ENCODE measurements around the gene OSBP2. TPM values are rescaled to one million over a fixed set of nuclear protein-coding genes. Genes with fewer than 3 reads are reported as not detected.

The OSBP2 gene
- polyA plus RNA-seq, 1 donor = 77.2 TPM

DNA sequence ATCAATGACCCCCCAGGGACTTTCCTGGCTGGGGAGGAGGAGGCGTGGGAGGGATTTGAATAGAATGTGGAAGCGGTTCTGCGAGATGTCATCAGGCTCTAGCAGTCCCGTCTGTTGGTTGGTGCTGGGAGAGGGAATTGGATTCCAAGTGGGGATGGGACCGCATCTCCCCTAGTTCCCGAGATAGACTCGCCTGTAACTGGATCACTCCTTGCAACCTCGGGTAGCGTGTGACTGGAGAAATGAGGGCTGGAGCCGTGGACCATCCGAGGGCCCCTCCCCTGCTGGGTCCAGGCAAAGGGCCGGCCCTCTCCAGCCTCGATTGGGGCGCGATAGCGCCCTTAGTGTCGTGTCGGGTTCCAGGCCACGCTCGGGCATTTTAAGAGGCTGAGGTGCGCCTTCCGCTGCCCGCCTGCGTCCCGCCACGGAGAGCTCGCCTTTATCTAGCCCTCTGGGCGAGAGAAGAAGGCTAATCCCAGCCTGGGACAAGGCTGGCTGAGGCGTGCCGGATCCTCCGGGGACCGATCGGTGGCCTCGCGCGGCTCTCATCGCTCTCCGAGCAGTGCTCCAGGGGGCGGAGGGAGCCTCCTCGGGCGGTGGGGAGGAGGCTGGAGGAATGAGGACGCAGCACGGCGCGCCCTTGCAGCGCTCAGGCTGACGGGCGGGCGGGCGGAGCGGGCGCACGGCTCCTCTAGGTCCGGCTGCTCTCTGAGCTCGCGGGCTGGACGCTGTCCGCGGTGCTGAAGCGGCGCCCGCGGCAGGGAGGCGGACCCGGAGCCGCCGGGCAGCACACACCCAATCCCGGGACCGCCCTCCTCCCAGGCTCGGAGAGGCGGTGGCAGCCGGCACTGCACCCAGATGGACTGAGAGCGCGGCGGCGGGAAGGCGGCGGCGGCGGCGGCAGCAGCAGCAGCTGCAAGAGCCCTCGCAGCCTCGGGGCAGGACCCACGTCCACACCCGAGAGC lies 107.8 kb downstream of the OSBP2 start:
- no peaks in the 10 kb centered on the region for H3K9me3 ChIP-seq (ENCODE audit: control insufficient read depth, low read depth, low read length)
- WGBS (ENCODE audit: insufficient coverage, low lambda C conversion rate) = 5% methylated on average over 4 of the region's 85 CpGs
- H3K4me1 ChIP-seq (ENCODE audit: control insufficient read depth, insufficient read depth, low read length) = peaks cover 10% of the 10 kb centered on the region
- H3K4me3 ChIP-seq (ENCODE audit: low read length) = peak overlapping the region; percentile 25
- peaks cover 40% of the 10 kb centered on the region for H3K27me3 ChIP-seq (ENCODE audit: control insufficient read depth, insufficient read depth, low read length)
- H3K27ac ChIP-seq (ENCODE audit: low read length) = no peak overlapping the region
- DNase-seq = peak; percentile 95 to 96
- H3K36me3 ChIP-seq (ENCODE audit: control insufficient read depth, insufficient read depth, low read length) = no peaks in the 10 kb centered on the region

GRCh38 chr22:30803679-30804078 lies 109.0 kb downstream of the OSBP2 start:
- H3K27ac ChIP-seq (ENCODE audit: low read length) = no peak overlapping the region
- H3K4me3 ChIP-seq (ENCODE audit: low read length) = no peak overlapping the region
- no peaks in the 10 kb centered on the region for H3K36me3 ChIP-seq (ENCODE audit: control insufficient read depth, insufficient read depth, low read length)
- no peak for DNase-seq
- H3K9me3 ChIP-seq (ENCODE audit: control insufficient read depth, low read depth, low read length) = no peaks in the 10 kb centered on the region
- peaks cover 10% of the 10 kb centered on the region for H3K4me1 ChIP-seq (ENCODE audit: control insufficient read depth, insufficient read depth, low read length)
- peaks cover 40% of the 10 kb centered on the region for H3K27me3 ChIP-seq (ENCODE audit: control insufficient read depth, insufficient read depth, low read length)
- WGBS (ENCODE audit: insufficient coverage, low lambda C conversion rate) = no CpG with 5 or more reads among the region's 5 CpGs

DNA sequence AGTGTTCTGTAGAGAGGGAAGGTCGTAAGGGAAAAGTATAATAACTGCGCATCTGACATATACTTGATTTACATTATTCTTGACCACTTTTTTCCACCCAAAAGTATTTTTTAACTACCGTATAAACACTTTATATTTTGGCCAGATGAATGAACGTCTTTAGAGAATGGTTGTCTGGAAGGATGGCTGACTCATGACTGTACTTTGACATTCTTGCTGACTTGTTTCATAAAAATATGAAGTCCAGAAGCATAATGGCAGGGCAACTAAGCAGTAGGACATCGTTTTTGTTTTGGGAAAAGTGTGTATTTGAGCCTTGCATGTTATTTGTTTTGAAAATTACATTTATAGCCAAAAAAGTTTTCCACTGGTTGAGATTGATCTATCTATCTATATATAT lies 110.0 kb downstream of the OSBP2 start:
- H3K27ac ChIP-seq (ENCODE audit: low read length) = no peak overlapping the region
- no peak overlapping the region for H3K4me3 ChIP-seq (ENCODE audit: low read length)
- H3K4me1 ChIP-seq (ENCODE audit: control insufficient read depth, insufficient read depth, low read length) = peaks cover 10% of the 10 kb centered on the region
- H3K36me3 ChIP-seq (ENCODE audit: control insufficient read depth, insufficient read depth, low read length) = no peaks in the 10 kb centered on the region
- peaks cover 40% of the 10 kb centered on the region for H3K27me3 ChIP-seq (ENCODE audit: control insufficient read depth, insufficient read depth, low read length)
- H3K9me3 ChIP-seq (ENCODE audit: control insufficient read depth, low read depth, low read length) = no peaks in the 10 kb centered on the region
- WGBS (ENCODE audit: insufficient coverage, low lambda C conversion rate) = 80% methylated on average over 1 of the region's 5 CpGs
- DNase-seq = no peak

DNA sequence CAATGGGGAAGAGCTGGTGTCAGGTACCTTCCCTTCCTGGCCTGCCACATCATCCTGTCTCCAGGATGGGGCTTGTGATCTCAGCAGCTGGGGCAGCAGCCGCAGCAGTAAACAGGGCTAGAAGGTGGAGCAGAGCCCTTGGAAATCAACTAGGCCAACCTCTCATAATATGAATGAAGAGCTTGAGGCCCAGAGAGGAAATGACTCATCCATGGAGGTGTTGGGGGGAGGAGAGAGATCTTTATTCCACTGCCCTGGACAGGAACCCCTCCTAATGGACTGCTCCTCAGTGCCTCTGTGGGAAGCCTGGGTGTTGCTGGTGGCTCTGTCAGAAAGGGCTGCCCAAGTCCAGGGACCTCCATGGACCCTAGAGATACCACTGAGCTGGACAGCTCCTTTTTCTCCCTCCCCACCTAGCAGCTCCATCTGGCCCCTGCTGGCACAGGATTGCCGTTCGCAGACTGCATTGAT lies 111.8 kb downstream of the OSBP2 start:
- H3K9me3 ChIP-seq (ENCODE audit: control insufficient read depth, low read depth, low read length) = no peaks in the 10 kb centered on the region
- H3K36me3 ChIP-seq (ENCODE audit: control insufficient read depth, insufficient read depth, low read length) = no peaks in the 10 kb centered on the region
- no peak overlapping the region for H3K4me3 ChIP-seq (ENCODE audit: low read length)
- H3K27ac ChIP-seq (ENCODE audit: low read length) = no peak overlapping the region
- H3K27me3 ChIP-seq (ENCODE audit: control insufficient read depth, insufficient read depth, low read length) = peaks cover 27% of the 10 kb centered on the region
- H3K4me1 ChIP-seq (ENCODE audit: control insufficient read depth, insufficient read depth, low read length) = peaks cover 10% of the 10 kb centered on the region
- no peak for DNase-seq
- no CpG with 5 or more reads among the region's 3 CpGs for WGBS (ENCODE audit: insufficient coverage, low lambda C conversion rate)

GRCh38 chr22:30809086-30809485 lies 114.4 kb downstream of the OSBP2 start:
- WGBS (ENCODE audit: insufficient coverage, low lambda C conversion rate) = no CpG with 5 or more reads among the region's 4 CpGs
- Histone ChIP-seq H3K4me3 (ENCODE audit: low read length) (no peak overlapping the region), H3K27ac (ENCODE audit: low read length) (no peak overlapping the region), H3K36me3 (ENCODE audit: control insufficient read depth, insufficient read depth, low read length) (no peaks in the 10 kb centered on the region), H3K4me1 (ENCODE audit: control insufficient read depth, insufficient read depth, low read length) (no peaks in the 10 kb centered on the region), H3K9me3 (ENCODE audit: control insufficient read depth, low read depth, low read length) (no peaks in the 10 kb centered on the region), H3K27me3 (ENCODE audit: control insufficient read depth, insufficient read depth, low read length) (peaks cover 7% of the 10 kb centered on the region)
- DNase-seq = no peak

GRCh38 chr22:30810105-30810504 lies 115.4 kb downstream of the OSBP2 start:
- Histone ChIP-seq H3K4me3 (ENCODE audit: low read length) (no peak overlapping the region), H3K27ac (ENCODE audit: low read length) (no peak overlapping the region), H3K9me3 (ENCODE audit: control insufficient read depth, low read depth, low read length) (no peaks in the 10 kb centered on the region), H3K27me3 (ENCODE audit: control insufficient read depth, insufficient read depth, low read length) (peaks cover 4% of the 10 kb centered on the region), H3K36me3 (ENCODE audit: control insufficient read depth, insufficient read depth, low read length) (no peaks in the 10 kb centered on the region), H3K4me1 (ENCODE audit: control insufficient read depth, insufficient read depth, low read length) (no peaks in the 10 kb centered on the region)
- WGBS (ENCODE audit: insufficient coverage, low lambda C conversion rate) = no CpG with 5 or more reads among the region's 4 CpGs
- DNase-seq = no peak

- Histone ChIP-seq H3K36me3 (ENCODE audit: control insufficient read depth, insufficient read depth, low read length) (no peaks in the 10 kb centered on the region), H3K9me3 (ENCODE audit: control insufficient read depth, low read depth, low read length) (no peaks in the 10 kb centered on the region), H3K27ac (ENCODE audit: low read length) (no peak overlapping the region), H3K4me1 (ENCODE audit: control insufficient read depth, insufficient read depth, low read length) (no peaks in the 10 kb centered on the region), H3K27me3 (ENCODE audit: control insufficient read depth, insufficient read depth, low read length) (no peaks in the 10 kb centered on the region), H3K4me3 (ENCODE audit: low read length) (no peak overlapping the region)
- no CpG with 5 or more reads among the region's 7 CpGs for WGBS (ENCODE audit: insufficient coverage, low lambda C conversion rate)
- no peak for DNase-seq
These were observed 119.3 kb downstream of the OSBP2 start for GRCh38 chr22:30813936-30814335.

- no CpG with 5 or more reads among the region's 8 CpGs for WGBS (ENCODE audit: insufficient coverage, low lambda C conversion rate)
- Histone ChIP-seq H3K4me3 (ENCODE audit: low read length) (no peak overlapping the region), H3K27me3 (ENCODE audit: control insufficient read depth, insufficient read depth, low read length) (peaks cover 17% of the 10 kb centered on the region)
These were observed 121.7 kb downstream of the OSBP2 start for GRCh38 chr22:30816413-30816812.

GRCh38 chr22:30821381-30821780 lies 126.7 kb downstream of the OSBP2 start:
- Histone ChIP-seq H3K9me3 (ENCODE audit: control insufficient read depth, low read depth, low read length) (no peaks in the 10 kb centered on the region), H3K36me3 (ENCODE audit: control insufficient read depth, insufficient read depth, low read length) (no peaks in the 10 kb centered on the region), H3K4me1 (ENCODE audit: control insufficient read depth, insufficient read depth, low read length) (peaks cover 3% of the 10 kb centered on the region), H3K27ac (ENCODE audit: low read length) (no peak overlapping the region), H3K27me3 (ENCODE audit: control insufficient read depth, insufficient read depth, low read length) (peaks cover 59% of the 10 kb centered on the region), H3K4me3 (ENCODE audit: low read length) (no peak overlapping the region)
- DNase-seq = no peak
- WGBS (ENCODE audit: insufficient coverage, low lambda C conversion rate) = no CpG with 5 or more reads among the region's 12 CpGs

More at GRCh38 chr22:30816413-30816812, 121.7 kb downstream of the OSBP2 start:
- no peak for DNase-seq
- Histone ChIP-seq H3K9me3 (ENCODE audit: control insufficient read depth, low read depth, low read length) (no peaks in the 10 kb centered on the region), H3K36me3 (ENCODE audit: control insufficient read depth, insufficient read depth, low read length) (no peaks in the 10 kb centered on the region), H3K4me1 (ENCODE audit: control insufficient read depth, insufficient read depth, low read length) (no peaks in the 10 kb centered on the region), H3K27ac (ENCODE audit: low read length) (no peak overlapping the region)

GRCh38 chr22:30821863-30822215 lies 127.2 kb downstream of the OSBP2 start:
- no peak for DNase-seq
- Histone ChIP-seq H3K27me3 (ENCODE audit: control insufficient read depth, insufficient read depth, low read length) (peaks cover 59% of the 10 kb centered on the region), H3K27ac (ENCODE audit: low read length) (no peak overlapping the region), H3K36me3 (ENCODE audit: control insufficient read depth, insufficient read depth, low read length) (no peaks in the 10 kb centered on the region), H3K4me1 (ENCODE audit: control insufficient read depth, insufficient read depth, low read length) (peaks cover 3% of the 10 kb centered on the region), H3K4me3 (ENCODE audit: low read length) (peak overlapping the region; percentile 30), H3K9me3 (ENCODE audit: control insufficient read depth, low read depth, low read length) (no peaks in the 10 kb centered on the region)
- WGBS (ENCODE audit: insufficient coverage, low lambda C conversion rate) = no CpG with 5 or more reads among the region's 8 CpGs

All from large intestine (tissue), 3 donors.